Measurements from ENCODE around the gene SERINC5.
"Not testable (repeated sequence)": the region's sequence is repeated elsewhere in the genome, so short reads cannot be mapped to it uniquely, and the experiment has no call there.

The SERINC5 gene

GRCh38 chr5:80193401-80193800 is 62.4 kb downstream of the SERINC5 start:
- no peak for DNase-seq

GRCh38 chr5:80192507-80193241 is 63.2 kb downstream of the SERINC5 start:
- DNase-seq, result peak; percentile 51

DNA sequence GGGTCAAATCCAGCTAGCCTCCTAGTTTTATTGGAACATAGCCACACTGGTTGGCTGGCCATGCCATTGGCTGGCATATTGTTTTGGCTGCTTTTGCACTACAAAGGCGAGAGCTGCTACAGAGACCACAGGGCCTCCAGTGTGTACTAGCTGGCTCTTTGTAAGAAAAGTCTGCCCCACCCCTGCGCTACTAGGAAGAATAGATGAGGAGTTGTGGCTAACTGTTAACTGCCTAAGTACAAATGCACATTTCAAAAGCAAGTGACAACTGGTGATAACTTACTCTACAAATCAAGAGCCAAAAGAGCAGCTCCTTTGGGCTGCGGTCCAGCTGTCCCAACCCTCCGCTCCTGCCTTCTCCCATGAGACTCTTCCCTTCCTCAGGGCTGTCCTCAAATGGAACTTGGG is 63.9 kb downstream of the SERINC5 start:
- peak; percentile 94 for DNase-seq

- no peak for DNase-seq
These were observed 64.5 kb downstream of the SERINC5 start for GRCh38 chr5:80191397-80191796.

- DNase-seq, result peak; percentile 49
These were observed 64.9 kb downstream of the SERINC5 start for GRCh38 chr5:80190960-80191359.

DNA sequence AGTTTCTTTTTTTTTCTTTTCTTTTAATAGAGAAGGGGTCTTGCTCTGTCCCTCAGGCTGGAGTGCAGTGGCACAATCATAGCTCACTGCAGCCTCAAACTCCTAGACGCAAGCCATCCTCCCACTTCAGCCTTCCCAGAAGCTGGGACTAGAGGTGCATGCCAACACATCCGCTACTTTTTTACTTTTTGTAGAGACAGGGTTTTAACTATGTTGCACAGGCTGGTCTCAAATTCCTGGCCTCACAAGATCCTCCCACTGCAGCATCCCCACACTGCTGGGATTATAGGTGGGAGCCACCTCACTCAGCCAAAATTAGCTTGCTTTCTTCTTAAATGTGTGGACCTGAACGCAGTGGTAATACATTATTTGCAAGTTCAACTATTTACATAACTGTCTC is 66.1 kb downstream of the SERINC5 start:
- DNase-seq, result no peak

DNA sequence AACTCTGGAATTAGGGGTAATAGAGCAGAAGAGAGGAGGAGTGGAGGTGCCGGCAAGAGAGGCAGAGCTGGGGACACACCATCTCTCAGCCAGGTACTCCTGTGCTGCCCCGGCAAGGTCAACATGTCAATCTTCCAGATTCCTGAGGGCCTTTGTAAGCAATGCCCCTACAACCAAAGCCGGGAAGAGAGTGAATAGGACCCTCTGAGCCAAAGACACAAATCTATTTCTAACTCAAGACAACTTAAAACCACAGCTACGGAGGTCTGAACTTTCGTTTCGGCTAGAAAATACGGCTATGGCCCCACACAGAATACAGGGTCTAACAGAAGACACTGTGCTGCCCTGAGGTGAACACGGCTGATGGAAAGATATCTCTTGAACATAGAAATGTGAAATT is 66.6 kb downstream of the SERINC5 start:
- DNase-seq, result no peak

DNA sequence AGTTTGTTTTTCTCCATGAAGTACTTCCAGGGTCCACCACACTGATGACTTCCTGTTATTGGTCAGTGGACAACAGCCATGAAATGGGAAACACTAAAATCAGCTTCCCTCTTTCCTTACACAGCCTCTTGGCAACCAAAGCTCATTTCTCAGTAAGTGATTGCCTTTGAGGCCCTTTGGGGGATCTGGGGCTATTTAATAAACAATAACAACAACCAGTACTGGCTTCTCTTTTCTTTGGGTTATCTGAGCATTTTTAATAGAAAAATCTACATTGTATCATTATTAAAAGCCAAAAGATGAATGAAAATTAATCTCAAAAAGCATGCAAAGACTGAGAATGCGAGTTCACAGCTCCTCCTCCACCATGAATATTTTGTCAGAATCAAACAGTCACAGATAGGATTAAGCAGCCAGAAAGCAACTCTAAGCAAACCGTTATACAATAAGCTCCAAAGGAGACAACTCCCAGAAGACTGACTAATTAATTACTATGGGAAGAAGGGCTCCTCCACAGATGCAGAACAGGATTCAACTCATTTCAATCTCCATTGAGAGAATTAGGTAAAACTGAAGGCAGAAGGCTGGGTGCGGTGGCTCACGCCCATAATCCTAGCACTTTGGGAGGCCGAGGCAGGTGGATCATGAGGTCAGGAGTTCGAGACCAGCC is 68.3 kb downstream of the SERINC5 start:
- no peak for DNase-seq

DNA sequence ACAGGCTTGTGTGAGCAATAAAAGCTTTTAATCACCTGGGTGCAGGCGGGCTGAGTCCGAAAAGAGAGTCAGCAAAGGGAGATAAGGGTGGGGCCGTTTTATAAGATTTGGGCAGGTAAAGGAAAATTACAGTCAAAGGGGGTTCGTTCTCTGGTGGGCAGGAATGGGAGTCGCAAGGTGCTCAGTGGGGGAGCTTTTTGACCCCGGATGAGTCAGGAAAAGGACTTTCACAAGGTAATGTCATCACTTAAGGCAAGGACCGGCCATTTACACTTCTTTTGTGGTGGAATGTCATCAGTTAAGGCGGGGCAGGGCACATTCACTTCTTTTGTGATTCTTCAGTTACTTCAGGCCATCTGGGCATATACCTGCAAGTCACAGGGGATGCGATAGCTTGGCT is 70.3 kb downstream of the SERINC5 start:
- DNase-seq, result not testable (repeated sequence)

DNA sequence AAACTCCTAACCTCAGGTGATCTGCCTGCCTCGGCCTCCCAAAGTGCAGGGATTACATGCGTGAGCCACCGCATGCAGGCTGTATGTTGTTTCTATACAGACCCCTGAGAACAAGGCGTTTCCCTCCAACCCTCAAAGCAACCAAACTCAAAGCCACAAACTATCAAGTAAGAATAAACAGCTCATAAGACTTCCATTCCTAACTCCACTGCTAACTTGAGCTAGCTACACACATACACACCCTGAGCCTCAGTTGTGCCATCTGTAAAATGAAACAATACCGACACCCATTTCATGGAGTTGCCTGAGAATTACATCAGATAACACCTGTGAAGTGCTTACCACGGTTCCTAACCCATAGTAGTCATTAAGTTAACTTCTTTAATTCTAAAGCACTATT is 70.8 kb downstream of the SERINC5 start:
- no peak for DNase-seq

GRCh38 chr5:80184235-80185023 is 71.4 kb downstream of the SERINC5 start:
- peak; percentile 35 for DNase-seq

- DNase-seq, result not testable (repeated sequence)
These were observed 72.1 kb downstream of the SERINC5 start for GRCh38 chr5:80183728-80184234.

- DNase-seq, result peak; percentile 53
These were observed 72.9 kb downstream of the SERINC5 start for GRCh38 chr5:80182809-80183580.

GRCh38 chr5:80181618-80182211 is 74.1 kb downstream of the SERINC5 start:
- DNase-seq, result peak; percentile 95

DNA sequence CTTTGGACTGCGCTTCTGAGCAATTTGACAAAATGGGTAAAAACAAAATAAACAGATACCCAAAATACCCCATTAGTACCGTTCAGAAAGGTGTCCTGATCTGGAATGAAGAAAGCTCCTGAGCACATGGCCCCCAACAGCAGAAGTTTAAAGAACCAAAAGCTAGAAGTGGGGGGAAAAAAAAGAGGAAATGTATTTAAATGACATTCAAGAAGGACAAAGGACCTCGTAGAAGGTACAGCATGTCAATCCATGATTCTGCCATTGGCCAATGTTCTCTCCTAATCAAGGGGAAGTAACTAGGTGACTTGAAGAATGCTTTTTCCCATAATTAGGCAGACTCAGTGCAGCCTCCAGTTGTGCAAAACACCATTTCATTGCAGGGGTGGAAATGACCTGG is 78.6 kb downstream of the SERINC5 start:
- peak; percentile 39 for DNase-seq

DNA sequence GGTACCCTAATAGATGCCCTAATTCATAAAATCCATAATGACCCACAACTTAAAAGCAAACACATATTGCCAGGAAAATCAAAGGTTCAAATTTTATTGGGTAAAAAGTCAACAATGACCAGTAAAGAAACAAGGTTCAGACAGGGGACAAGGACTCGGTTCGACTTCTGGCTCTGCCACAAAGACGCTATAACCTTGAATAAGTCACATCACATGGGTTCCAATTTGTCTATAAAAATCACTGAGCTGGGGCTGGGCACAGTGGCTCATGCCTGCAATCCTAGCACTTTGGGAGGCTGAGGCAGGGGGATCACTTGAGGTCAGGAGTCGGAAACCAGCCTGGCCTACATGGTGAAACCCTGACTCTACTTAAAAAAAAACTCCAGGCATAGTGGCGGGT is 80.5 kb downstream of the SERINC5 start:
- DNase-seq, result no peak

DNA sequence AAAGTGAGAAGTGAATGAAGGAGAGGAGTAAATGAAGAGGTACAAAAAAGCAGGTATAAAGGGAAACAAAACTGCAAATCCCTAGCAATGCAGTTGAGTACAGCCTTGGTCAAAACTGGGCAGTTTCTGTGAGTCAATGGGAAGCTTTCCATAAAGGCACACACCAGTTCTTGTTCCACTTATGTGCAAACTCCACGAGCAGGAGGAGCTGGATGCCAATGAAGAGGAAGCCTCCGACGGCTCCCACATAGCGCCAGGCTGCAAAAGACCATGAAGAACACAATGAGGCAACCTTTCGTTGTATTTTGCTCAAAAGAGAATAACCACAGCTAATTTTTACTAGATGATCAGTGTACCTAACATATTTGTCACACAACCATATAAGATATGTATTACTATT is 81.1 kb downstream of the SERINC5 start:
- DNase-seq, result no peak

GRCh38 chr5:80172067-80172695 is 83.7 kb downstream of the SERINC5 start:
- DNase-seq, result no peak

GRCh38 chr5:80170117-80170535 is 85.7 kb downstream of the SERINC5 start:
- no peak for DNase-seq

GRCh38 chr5:80168388-80169028 is 87.3 kb downstream of the SERINC5 start:
- DNase-seq, result no peak

DNA sequence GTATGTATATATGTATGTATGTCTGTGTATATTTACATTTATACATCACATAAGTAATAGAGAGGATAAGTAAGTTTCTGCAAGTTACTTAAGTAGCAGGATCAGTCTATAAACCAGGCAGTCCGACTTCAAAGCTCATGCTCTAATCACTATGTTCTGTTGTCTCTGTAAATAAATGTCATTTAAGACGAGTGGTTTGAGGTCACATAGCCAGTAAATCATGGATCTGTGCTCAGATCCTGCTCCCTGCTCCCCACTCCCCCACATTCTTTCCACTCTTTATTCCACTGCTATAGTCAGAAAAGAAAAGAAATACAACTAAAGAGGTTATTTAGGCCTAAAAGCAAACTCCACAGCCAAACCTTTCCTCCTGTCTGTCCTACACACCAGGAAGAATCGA is 90.4 kb downstream of the SERINC5 start:
- no peak for DNase-seq

Data from hematopoietic multipotent progenitor cell treated with erythropoietin and hydrocortisone succinate and interleukin-3 and kit ligand, for 4 days (in vitro differentiated cells).